GM06990 (cell line): ENCODE data around the gene SCAMP1.

Source experiments
- DNase-seq: peaks from one replicate; pipeline ENCODE4 v3.0.0-alpha.2; 2011; ENCODE audit not compliant: insufficient read length; ENCODE audit errors: extremely low read depth
- H3K27me3 ChIP-seq: replicated peaks from 2 replicates; pipeline ENCODE4 v1.6.0; 2011; ENCODE audit warnings: low read length; ENCODE audit not compliant: control insufficient read depth, insufficient read depth
- H3K36me3 ChIP-seq: 2 replicates; pipeline ENCODE4 v1.5.1; 2011; ENCODE audit warnings: low read length; ENCODE audit not compliant: control insufficient read depth, insufficient read depth
- H3K4me3 ChIP-seq: replicated peaks from 2 replicates; pipeline ENCODE4 v1.5.1; 2011; ENCODE audit warnings: low read depth, mild to moderate bottlenecking, control low read depth, low read length
- TF ChIP-seq, protein P1 (sequence below): IDR thresholded peaks from 2 replicates; pipeline ENCODE4 v1.5.1; 2011; ENCODE audit warnings: low read length, control low read depth, mild to moderate bottlenecking, inconsistent platforms; ENCODE audit not compliant: insufficient read depth, poor library complexity, severe bottlenecking

The SCAMP1 gene

DNA sequence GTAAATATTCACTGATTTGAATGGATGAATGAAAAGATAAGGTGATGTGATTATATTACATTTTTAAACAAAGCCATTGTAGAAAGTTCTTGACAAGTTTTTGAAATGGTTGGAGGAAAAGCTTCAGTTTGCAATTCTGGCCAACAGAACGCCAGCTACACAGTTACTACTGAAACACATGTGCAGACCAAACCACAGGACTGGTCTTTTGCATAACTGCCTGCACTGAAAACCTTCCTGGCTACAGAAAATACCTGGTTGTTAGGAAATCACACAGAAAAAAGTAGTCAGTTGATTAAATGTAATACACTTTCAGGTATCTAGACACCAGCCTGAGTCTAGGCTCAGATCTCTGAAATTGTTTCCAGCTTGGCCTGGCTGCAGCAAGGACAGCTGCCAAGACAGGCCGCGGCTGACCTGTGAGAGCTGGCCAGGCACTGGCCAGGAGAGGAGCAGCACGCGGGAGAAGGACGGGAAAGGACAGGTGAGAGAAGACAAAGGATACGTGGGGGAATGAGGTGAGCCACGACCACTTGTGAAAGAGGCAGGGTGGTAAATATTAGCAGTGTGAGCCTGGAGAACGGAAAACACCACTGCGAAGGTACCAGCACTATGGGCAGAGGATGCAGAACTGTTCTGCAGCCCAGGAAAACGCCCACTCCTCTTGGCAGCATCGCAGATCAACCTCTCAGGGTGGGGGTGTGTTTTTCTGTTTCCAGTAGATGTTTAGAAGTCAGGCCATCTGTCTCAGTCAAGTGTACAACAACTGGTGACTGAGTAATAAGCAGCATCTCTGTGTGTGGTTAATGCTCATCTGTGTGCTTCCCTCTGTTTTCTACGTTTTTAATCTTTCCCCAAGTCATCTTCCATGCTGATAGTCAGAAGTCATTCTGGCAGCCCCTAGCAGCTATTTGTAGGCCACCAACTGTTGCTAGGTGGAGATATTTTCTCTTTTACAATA, 137.4 kb downstream of the SCAMP1 start:
- Histone ChIP-seq H3K36me3 (peaks cover 1% of the 10 kb centered on the region), H3K4me3 (no peak overlapping the region), H3K27me3 (no peaks in the 10 kb centered on the region)
- TF ChIP-seq, protein P1, sequence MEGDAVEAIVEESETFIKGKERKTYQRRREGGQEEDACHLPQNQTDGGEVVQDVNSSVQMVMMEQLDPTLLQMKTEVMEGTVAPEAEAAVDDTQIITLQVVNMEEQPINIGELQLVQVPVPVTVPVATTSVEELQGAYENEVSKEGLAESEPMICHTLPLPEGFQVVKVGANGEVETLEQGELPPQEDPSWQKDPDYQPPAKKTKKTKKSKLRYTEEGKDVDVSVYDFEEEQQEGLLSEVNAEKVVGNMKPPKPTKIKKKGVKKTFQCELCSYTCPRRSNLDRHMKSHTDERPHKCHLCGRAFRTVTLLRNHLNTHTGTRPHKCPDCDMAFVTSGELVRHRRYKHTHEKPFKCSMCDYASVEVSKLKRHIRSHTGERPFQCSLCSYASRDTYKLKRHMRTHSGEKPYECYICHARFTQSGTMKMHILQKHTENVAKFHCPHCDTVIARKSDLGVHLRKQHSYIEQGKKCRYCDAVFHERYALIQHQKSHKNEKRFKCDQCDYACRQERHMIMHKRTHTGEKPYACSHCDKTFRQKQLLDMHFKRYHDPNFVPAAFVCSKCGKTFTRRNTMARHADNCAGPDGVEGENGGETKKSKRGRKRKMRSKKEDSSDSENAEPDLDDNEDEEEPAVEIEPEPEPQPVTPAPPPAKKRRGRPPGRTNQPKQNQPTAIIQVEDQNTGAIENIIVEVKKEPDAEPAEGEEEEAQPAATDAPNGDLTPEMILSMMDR = no peak
- peak; percentile 21 for DNase-seq

DNA sequence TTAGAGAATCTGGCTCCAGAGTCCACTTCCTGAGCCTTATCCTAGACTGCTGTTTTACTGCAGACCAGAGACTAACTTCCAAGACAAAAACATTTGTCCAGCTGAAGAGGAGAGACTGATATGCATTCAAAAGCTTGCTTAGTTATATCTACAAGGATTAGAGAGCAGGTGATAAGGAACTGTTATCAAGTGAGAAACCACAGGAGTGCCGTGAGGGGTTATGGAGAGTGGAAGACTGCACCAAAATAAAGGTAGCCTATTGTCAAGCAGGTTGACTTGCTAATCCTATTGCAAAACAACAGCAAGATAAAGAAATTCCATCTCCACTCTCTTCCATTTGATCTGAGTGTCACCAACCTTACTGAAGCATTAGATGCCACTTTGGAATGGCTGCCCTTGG, 139.1 kb downstream of the SCAMP1 start:
- Histone ChIP-seq H3K27me3 (no peaks in the 10 kb centered on the region), H3K4me3 (no peak overlapping the region), H3K36me3 (peaks cover 1% of the 10 kb centered on the region)
- no peak for DNase-seq
- TF ChIP-seq, protein P1 = no peak

DNA sequence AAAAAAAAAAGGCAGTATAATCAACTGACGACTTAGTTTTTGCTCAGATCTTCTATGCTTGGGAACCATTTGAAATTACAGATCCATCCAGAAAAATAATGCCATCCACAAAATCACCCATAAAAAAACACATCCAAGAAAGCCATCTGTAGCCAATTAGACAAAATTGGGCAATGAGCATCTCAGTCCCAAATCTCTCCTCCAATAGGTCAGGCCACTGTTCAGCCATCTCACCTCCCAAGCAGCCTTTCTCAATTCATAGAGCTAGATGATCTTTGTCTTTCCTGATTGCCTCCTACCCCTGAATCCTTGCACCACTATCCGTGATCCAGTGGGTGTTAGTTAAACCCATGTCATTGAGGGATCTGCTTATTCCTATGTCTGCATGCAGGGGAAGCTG, 139.6 kb downstream of the SCAMP1 start:
- no peaks in the 10 kb centered on the region for H3K27me3 ChIP-seq

DNA sequence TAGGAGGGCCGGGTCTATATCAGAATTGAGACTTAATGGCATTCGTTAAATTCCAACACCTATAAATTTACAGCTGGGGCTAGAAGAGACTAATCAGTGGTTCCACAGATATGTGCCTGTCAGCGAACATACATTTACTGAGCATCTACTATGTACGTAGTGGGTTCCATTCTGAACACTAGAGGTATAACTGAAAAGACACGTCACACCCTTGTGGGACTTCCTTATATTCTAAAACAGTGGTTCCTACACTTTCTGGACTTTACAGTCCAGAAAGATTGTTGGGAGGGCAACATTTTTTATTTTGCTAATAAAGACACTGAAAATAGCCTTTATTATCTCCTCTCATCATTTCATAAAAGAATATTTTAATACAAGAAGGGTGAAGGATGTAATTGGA, 140.5 kb downstream of the SCAMP1 start:
- no peak for DNase-seq
- TF ChIP-seq, protein P1 = no peak
- H3K4me3 ChIP-seq = no peak overlapping the region
- H3K36me3 ChIP-seq = peaks cover 1% of the 10 kb centered on the region
- H3K27me3 ChIP-seq = no peaks in the 10 kb centered on the region

More for the DNA sequence above, 139.6 kb downstream of the SCAMP1 start:
- peaks cover 1% of the 10 kb centered on the region for H3K36me3 ChIP-seq
- TF ChIP-seq, protein P1 = no peak
- no peak for DNase-seq
- H3K4me3 ChIP-seq = no peak overlapping the region

DNA sequence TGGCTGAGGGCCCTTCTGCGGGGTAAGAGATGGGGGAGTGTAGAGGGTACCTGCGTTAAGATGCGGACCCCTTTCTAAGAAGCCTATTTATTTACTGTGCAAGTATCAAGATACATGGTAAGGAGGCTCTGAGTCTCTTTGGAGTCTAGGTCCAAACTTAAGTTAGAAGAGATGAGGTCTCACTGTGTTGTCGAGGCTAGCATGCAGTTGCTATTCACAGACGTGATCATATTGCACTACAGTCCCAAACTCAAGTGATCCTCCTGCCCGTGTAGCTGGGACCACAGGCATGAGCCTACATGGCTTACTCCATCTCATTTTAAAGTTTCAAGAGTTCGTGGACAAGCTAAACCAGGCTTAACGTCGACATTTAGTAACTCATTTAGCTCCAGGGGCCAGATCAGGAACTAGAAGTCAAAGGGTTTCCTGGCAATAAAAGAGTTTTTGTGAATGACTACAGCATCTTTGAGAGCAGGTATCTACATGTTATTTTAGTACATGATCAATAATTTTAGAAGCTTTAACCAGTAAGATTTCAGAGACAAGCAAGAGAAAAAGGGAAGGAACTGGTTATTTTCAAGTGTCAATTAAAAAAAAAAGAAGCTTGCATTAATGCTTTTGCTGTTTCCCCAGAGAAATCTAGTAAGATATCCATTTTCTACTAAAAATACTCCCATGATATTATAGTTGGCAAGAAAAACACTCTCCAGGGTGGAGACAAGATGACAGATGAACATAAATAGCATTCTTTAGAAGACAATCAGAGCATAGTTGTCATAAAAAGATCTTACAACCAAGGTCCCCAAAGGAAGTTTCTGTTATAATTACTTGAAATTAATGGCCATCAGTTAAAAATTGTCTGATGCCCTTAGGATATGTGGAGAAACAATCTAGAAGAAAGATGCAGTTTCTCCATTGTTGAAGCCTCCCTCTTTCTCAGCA, 141.3 kb downstream of the SCAMP1 start:
- Histone ChIP-seq H3K27me3 (no peaks in the 10 kb centered on the region), H3K36me3 (peaks cover 1% of the 10 kb centered on the region), H3K4me3 (no peak overlapping the region)
- TF ChIP-seq, protein P1 = no peak
- DNase-seq = no peak
